Nephron (organoid): ENCODE measurements around the gene CASP7.

ENCODE experiments used
- H3K27ac Mint-ChIP-seq, 3 experiments: 2 replicates each; pipeline ENCODE4 v1.8.0; 2020; ENCODE audit warnings: mixed read lengths in 3 of 3, mild to moderate bottlenecking in 2 of 3, moderate library complexity in 1 of 3
- H3K27me3 Mint-ChIP-seq: 2 replicates; pipeline ENCODE4 v1.8.0; 2021; ENCODE audit warnings: low read depth, mild to moderate bottlenecking, moderate library complexity, mixed read lengths
- H3K36me3 Mint-ChIP-seq: 2 replicates; pipeline ENCODE4 v1.8.0; 2020; ENCODE audit warnings: low read depth, mixed read lengths
- H3K4me1 Mint-ChIP-seq: 2 replicates; pipeline ENCODE4 v1.8.0; 2020; ENCODE audit warnings: mixed read lengths
- H3K4me3 Mint-ChIP-seq, 3 experiments: 2 replicates each; pipeline ENCODE4 v1.8.0; 2020; ENCODE audit warnings: mild to moderate bottlenecking in 3 of 3, mixed read lengths in 3 of 3, moderate library complexity in 2 of 3
- H3K9me3 Mint-ChIP-seq: 2 replicates; pipeline ENCODE4 v1.8.0; 2020; ENCODE audit warnings: mixed read lengths
- TF ChIP-seq, protein P1 (sequence below), 3 experiments: fragments of 200-600 bp; sonication (generic); IDR thresholded peaks; one replicate each; pipeline ENCODE4 v1.5.0; 2021; ENCODE audit warnings: antibody characterized with exemption in 3 of 3; ENCODE audit not compliant: unreplicated experiment in 3 of 3

The CASP7 gene

DNA sequence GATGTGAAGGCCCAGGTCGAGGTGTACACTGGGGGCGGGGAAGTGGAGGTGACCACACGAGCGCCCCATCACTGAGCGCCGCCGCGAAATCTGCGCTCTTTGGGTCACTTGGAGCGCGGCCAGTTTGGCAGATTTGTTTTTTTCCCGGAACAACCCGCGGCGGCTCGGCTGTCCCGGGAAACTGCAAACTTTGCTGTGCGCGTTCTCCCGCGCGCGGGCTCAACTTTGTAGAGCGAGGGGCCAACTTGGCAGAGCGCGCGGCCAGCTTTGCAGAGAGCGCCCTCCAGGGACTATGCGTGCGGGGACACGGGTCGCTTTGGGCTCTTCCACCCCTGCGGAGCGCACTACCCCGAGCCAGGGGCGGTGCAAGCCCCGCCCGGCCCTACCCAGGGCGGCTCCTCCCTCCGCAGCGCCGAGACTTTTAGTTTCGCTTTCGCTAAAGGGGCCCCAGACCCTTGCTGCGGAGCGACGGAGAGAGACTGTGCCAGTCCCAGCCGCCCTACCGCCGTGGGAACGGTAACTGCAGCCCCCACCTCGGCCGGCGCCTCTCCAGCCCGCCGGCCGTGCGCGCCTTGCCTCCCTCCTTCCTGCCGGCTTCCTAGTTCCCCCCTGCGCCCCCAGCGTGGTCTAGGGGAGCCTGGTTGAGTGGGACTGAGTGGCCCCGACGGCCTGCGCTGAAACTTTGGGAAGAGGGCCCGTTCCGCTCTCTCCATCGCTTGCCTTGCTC lies at the start of gene CASP7:
Gene CASP7, plus strand, starts transcription at position 450 of the 727 bp plus-strand sequence. CDS start 17,582 bp downstream, outside the sequence.
- Mint-ChIP-seq H3K27me3 (peaks cover 9% of the 10 kb centered on the region), H3K36me3 (peaks cover 10% of the 10 kb centered on the region), H3K4me3 (peak within 1 kb of the TSS; percentile 85 to 96 (median 91)), H3K27ac (peak within 1 kb of the TSS; percentile 66 to 82 (median 82)), H3K9me3 (peaks cover 16% of the 10 kb centered on the region), H3K4me1 (peaks cover 6% of the 10 kb centered on the region)
- TF ChIP-seq, protein P1, sequence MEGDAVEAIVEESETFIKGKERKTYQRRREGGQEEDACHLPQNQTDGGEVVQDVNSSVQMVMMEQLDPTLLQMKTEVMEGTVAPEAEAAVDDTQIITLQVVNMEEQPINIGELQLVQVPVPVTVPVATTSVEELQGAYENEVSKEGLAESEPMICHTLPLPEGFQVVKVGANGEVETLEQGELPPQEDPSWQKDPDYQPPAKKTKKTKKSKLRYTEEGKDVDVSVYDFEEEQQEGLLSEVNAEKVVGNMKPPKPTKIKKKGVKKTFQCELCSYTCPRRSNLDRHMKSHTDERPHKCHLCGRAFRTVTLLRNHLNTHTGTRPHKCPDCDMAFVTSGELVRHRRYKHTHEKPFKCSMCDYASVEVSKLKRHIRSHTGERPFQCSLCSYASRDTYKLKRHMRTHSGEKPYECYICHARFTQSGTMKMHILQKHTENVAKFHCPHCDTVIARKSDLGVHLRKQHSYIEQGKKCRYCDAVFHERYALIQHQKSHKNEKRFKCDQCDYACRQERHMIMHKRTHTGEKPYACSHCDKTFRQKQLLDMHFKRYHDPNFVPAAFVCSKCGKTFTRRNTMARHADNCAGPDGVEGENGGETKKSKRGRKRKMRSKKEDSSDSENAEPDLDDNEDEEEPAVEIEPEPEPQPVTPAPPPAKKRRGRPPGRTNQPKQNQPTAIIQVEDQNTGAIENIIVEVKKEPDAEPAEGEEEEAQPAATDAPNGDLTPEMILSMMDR (IDR thresholded peaks at IDR 0.05; ENCODE audit: unreplicated experiment in 3 of 3): no peak

- TF ChIP-seq, protein P1 (IDR thresholded peaks at IDR 0.05; ENCODE audit: unreplicated experiment in 3 of 3): no peak
- H3K36me3 Mint-ChIP-seq: no peaks in the 10 kb centered on the region
- H3K27ac Mint-ChIP-seq: peak overlapping the region in 1 of 3 experiments; percentile 57
- H3K9me3 Mint-ChIP-seq: no peaks in the 10 kb centered on the region
- H3K4me3 Mint-ChIP-seq: no peak overlapping the region
- H3K27me3 Mint-ChIP-seq: peaks cover 17% of the 10 kb centered on the region
- H3K4me1 Mint-ChIP-seq: peaks cover 14% of the 10 kb centered on the region
These were observed 48.7 kb upstream of the CASP7 start for GRCh38 chr10:113630929-113631533.

DNA sequence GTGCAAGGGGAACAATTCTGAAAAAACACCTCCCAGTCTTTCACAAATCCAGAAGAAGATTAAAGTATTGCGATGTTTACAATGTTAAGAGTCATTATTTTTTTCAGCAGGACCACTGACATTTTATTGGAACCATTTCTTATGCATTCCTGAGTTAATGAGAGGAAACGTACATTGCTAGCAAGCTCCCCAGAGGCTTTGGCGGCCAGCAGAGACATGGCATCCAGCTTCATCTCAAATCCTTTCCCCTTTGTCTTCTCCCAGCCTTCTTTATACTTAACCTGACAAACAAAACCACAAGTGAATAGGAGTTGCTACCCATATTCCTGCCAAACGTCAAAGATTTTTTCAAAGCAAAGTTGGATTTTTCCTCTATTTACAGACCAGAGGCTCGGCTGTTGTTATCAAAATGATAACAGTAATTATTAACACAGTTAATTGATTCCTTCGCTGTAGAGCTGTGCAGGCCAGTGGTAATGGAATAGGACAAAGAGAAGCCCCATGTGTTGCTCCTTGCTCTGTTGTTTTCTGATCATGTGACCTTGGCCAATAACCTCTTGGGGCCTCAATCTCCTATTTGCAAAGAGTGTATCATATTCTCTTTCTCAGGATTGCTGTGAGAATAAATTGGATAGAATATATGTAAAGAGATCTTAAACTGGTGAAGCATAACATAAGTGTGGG lies 47.9 kb upstream of the CASP7 start:
- TF ChIP-seq, protein P1 (IDR thresholded peaks at IDR 0.05; ENCODE audit: unreplicated experiment in 3 of 3): no peak
- Mint-ChIP-seq H3K36me3 (no peaks in the 10 kb centered on the region), H3K9me3 (peaks cover 2% of the 10 kb centered on the region), H3K27me3 (peaks cover 19% of the 10 kb centered on the region), H3K27ac (peak overlapping the region; percentile 17 to 58 (median 57)), H3K4me1 (peaks cover 14% of the 10 kb centered on the region), H3K4me3 (no peak overlapping the region)

DNA sequence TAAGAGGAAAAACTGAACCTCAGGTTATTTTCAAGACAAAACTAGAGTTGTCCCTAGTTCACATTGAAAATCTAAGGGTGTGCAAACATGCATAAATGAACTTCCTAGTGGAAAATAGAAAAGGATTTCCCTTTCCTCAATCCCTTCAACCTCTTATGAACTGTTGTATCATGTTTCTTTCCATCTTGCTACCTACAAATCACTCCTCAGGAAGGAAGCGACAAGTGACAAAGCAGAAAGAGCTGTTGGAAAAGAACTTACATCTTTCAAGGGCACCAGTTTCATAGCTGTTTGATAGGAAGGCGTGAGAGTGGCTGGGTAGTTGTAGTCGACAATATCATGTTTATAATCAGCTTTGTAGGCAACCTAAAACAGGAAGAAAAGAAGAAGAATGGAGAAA lies 39.7 kb upstream of the CASP7 start:
- Mint-ChIP-seq H3K27me3 (peaks cover 16% of the 10 kb centered on the region), H3K36me3 (no peaks in the 10 kb centered on the region), H3K4me1 (no peaks in the 10 kb centered on the region), H3K4me3 (no peak overlapping the region), H3K27ac (no peak overlapping the region), H3K9me3 (peaks cover 2% of the 10 kb centered on the region)
- TF ChIP-seq, protein P1 (IDR thresholded peaks at IDR 0.05; ENCODE audit: unreplicated experiment in 3 of 3): no peak

DNA sequence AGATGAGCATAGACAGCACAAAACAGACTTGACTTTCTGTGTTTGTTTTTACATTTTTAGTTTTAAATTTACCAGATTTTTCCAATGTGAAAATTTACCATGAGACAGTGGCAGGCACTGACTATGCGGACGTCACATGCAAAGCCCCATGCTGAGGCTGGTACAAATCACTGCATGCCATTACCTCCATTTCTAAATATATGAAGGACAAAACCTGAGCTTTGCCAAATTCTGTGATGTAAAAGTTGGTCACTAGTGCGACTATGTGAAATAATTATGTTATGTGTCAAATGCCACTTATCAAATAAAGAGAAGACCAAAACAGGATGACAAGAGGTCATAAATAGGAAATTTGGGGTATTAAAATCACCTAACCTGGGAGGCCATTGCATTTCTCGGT lies 38.0 kb upstream of the CASP7 start:
- Mint-ChIP-seq H3K9me3 (no peaks in the 10 kb centered on the region), H3K4me1 (no peaks in the 10 kb centered on the region), H3K4me3 (no peak overlapping the region), H3K27me3 (peaks cover 8% of the 10 kb centered on the region), H3K36me3 (no peaks in the 10 kb centered on the region), H3K27ac (no peak overlapping the region)
- TF ChIP-seq, protein P1 (IDR thresholded peaks at IDR 0.05; ENCODE audit: unreplicated experiment in 3 of 3): no peak
